ENCODE measurements around the gene SYNPO. TPM values are rescaled to one million over a fixed set of nuclear protein-coding genes. Genes with fewer than 3 reads are reported as not detected.

Gene SYNPO
- total RNA-seq, 1 donor: 3.9 TPM

GRCh38 chr5:150661821-150662596 is 21.5 kb downstream of the SYNPO start:
- no peak overlapping the region for H3K4me3 ChIP-seq (ENCODE audit: low read depth, low read length)
- DNase-seq (ENCODE audit: low read depth): no peak
- TF ChIP-seq, protein P1, sequence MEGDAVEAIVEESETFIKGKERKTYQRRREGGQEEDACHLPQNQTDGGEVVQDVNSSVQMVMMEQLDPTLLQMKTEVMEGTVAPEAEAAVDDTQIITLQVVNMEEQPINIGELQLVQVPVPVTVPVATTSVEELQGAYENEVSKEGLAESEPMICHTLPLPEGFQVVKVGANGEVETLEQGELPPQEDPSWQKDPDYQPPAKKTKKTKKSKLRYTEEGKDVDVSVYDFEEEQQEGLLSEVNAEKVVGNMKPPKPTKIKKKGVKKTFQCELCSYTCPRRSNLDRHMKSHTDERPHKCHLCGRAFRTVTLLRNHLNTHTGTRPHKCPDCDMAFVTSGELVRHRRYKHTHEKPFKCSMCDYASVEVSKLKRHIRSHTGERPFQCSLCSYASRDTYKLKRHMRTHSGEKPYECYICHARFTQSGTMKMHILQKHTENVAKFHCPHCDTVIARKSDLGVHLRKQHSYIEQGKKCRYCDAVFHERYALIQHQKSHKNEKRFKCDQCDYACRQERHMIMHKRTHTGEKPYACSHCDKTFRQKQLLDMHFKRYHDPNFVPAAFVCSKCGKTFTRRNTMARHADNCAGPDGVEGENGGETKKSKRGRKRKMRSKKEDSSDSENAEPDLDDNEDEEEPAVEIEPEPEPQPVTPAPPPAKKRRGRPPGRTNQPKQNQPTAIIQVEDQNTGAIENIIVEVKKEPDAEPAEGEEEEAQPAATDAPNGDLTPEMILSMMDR (IDR thresholded peaks at IDR 0.05; ENCODE audit: insufficient read depth, low read length): no peak

GRCh38 chr5:150662731-150663516 is 22.5 kb downstream of the SYNPO start:
- DNase-seq (ENCODE audit: low read depth): no peak
- H3K4me3 ChIP-seq (ENCODE audit: low read depth, low read length): no peak overlapping the region
- TF ChIP-seq, protein P1 (IDR thresholded peaks at IDR 0.05; ENCODE audit: insufficient read depth, low read length): no peak

GRCh38 chr5:150663936-150664335 is 23.5 kb downstream of the SYNPO start:
- TF ChIP-seq, protein P1 (IDR thresholded peaks at IDR 0.05; ENCODE audit: insufficient read depth, low read length): no peak
- no peak for DNase-seq (ENCODE audit: low read depth)

DNA sequence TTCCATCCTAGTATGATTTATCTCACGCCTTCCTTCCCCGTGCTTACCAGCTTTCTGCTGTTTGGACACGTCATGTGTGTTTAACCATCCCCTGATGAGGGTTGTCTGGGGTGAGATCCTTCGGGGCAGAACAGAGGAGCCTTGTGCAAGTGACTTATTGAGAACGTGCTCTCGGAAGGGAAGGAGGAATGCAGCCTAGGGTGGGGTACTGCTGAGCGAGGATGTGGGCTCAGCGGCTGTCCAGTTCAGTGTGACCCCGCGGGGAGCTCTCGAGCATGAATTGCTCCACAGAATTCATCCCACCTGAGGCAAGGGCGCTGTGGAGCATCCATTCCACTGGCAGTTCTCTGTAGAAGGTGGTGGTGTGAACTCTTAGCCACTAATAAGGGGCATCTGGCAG is 24.6 kb downstream of the SYNPO start:
- no peak for DNase-seq (ENCODE audit: low read depth)
- TF ChIP-seq, protein P1 (IDR thresholded peaks at IDR 0.05; ENCODE audit: insufficient read depth, low read length): no peak
- H3K4me3 ChIP-seq (ENCODE audit: low read depth, low read length): no peak overlapping the region

More at GRCh38 chr5:150663936-150664335, 23.5 kb downstream of the SYNPO start:
- H3K4me3 ChIP-seq (ENCODE audit: low read depth, low read length): no peak overlapping the region

- TF ChIP-seq, protein P1 (IDR thresholded peaks at IDR 0.05; ENCODE audit: insufficient read depth, low read length): no peak
- DNase-seq (ENCODE audit: low read depth): no peak
- no peak overlapping the region for H3K4me3 ChIP-seq (ENCODE audit: low read depth, low read length)
Observed at GRCh38 chr5:150670275-150670947, 30.0 kb downstream of the SYNPO start.

DNA sequence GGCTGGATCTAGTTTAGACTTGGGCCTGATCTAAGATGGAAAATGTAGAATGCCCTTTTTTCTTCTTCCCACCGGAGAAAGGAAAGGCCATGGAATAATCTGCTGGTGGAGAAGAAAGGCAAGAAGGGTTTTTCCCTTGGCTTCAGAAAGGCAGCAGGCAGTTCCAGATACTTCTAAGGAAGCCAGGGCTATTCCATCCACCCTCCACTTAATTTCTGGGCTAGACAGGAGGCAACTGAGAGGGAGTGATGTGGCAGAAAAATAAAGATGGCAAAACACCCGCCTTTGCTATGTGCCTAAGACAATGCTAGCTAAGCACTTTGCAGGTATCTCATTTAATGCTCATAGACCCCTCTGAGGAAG is 30.5 kb downstream of the SYNPO start:
- peak; percentile 45 for DNase-seq (ENCODE audit: low read depth)
- H3K4me3 ChIP-seq (ENCODE audit: low read depth, low read length): no peak overlapping the region
- TF ChIP-seq, protein P1 (IDR thresholded peaks at IDR 0.05; ENCODE audit: insufficient read depth, low read length): no peak

Measured in fibroblast of the aortic adventitia (primary cell).